Gastroesophageal sphincter (tissue), 3 donors: ENCODE data around the gene STAP2.

Experiments used
- EP300 ChIP-seq: sonication (generic); formaldehyde crosslinking; IDR thresholded peaks from one replicate; pipeline ENCODE4 v1.6.1; 2017; ENCODE audit warnings: antibody characterized with exemption, mild to moderate bottlenecking
- POLR2A ChIP-seq, 2 donors: fragments of 450-650 bp; IDR thresholded peaks; one replicate each; pipeline ENCODE4 v1.6.1; 2017; ENCODE audit warnings: antibody characterized with exemption in 2 of 2, mild to moderate bottlenecking in 2 of 2, moderate library complexity in 1 of 2
- POLR2AphosphoS5 ChIP-seq: sonication (generic); formaldehyde crosslinking; IDR thresholded peaks from one replicate; pipeline ENCODE4 v1.6.1; 2017; ENCODE audit warnings: antibody characterized with exemption
- TF ChIP-seq, protein P1 (sequence below), 4 experiments: fragments of 200-600 bp in 2 of 4; fragments of 450-650 bp in 2 of 4; sonication (generic) in 1 of 4; IDR thresholded peaks; one replicate each; pipeline ENCODE4 v1.5.1; 2017 to 2019; ENCODE audit warnings: antibody characterized with exemption in 4 of 4, mild to moderate bottlenecking in 2 of 4, moderate library complexity in 2 of 4

DNA sequence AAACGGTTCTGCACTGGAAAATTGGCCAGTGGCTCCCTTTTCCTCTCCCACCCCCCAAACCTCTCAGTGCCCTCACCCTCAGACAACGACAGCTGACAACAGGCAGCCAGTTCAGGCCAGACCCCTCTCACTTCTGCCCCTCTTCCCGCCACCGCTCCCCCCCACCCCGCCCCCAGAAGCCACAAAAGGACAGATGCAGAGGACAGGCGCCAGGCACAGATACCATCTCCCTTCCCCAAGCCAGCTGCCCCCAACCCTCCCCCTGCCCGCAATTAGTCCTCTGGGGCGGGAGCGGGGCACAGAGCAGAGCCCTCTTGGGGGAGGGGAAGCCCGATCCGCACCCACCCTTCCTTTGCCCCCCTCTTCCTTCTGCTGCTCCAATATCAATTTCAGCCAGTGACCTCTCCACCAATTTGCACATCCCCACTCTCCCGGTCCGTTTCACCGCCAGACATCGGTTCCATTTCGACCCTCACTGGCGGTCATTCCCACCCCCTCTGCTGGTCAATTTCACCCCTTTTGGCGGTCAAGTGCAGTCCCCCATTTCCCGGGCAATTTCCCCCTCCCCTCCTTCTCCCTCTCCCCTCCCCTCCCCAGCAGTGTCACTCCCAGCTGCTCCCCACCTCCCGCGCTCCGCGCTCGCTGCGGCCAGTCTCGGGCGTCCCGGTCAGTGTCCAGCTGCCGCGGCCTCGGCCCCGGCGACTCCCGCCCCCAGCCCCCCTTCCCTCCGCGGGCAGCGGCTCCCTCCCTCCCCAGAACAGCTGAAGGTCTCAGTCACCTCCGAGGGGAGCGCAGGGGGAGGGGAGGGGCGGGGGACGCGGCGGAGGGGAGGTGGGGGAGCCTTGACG lies 60.0 kb downstream of the STAP2 start, which contains the start of gene SHD:
- TF ChIP-seq, protein P1, sequence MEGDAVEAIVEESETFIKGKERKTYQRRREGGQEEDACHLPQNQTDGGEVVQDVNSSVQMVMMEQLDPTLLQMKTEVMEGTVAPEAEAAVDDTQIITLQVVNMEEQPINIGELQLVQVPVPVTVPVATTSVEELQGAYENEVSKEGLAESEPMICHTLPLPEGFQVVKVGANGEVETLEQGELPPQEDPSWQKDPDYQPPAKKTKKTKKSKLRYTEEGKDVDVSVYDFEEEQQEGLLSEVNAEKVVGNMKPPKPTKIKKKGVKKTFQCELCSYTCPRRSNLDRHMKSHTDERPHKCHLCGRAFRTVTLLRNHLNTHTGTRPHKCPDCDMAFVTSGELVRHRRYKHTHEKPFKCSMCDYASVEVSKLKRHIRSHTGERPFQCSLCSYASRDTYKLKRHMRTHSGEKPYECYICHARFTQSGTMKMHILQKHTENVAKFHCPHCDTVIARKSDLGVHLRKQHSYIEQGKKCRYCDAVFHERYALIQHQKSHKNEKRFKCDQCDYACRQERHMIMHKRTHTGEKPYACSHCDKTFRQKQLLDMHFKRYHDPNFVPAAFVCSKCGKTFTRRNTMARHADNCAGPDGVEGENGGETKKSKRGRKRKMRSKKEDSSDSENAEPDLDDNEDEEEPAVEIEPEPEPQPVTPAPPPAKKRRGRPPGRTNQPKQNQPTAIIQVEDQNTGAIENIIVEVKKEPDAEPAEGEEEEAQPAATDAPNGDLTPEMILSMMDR (IDR thresholded peaks at IDR 0.05), result no peak
- TF ChIP-seq POLR2A (IDR thresholded peaks at IDR 0.05), result no peak
- no peak for TF ChIP-seq POLR2AphosphoS5
- no peak for TF ChIP-seq EP300
